HL-60 (cell line): ENCODE measurements around the gene MLST8.

Experiments used
- CTCF ChIP-seq: IDR thresholded peaks from one replicate; pipeline ENCODE4 v1.5.1; 2011; ENCODE audit warnings: low read length, control low read depth, inconsistent platforms; ENCODE audit not compliant: insufficient read depth
- GABPA ChIP-seq: IDR thresholded peaks from 2 replicates; pipeline ENCODE4 v1.6.1; 2012; ENCODE audit warnings: low read depth
- POLR2AphosphoS5 ChIP-seq: IDR thresholded peaks from 2 replicates; pipeline ENCODE4 v1.6.1; 2012; ENCODE audit warnings: low read depth
- SPI1 ChIP-seq: IDR thresholded peaks from 2 replicates; pipeline ENCODE4 v1.6.1; 2012; ENCODE audit warnings: low read depth, mild to moderate bottlenecking, borderline replicate concordance
- TF ChIP-seq, protein P1 (sequence below): IDR thresholded peaks from 2 replicates; pipeline ENCODE4 v1.6.1; 2012; ENCODE audit warnings: low read depth; ENCODE audit not compliant: insufficient replicate concordance

DNA sequence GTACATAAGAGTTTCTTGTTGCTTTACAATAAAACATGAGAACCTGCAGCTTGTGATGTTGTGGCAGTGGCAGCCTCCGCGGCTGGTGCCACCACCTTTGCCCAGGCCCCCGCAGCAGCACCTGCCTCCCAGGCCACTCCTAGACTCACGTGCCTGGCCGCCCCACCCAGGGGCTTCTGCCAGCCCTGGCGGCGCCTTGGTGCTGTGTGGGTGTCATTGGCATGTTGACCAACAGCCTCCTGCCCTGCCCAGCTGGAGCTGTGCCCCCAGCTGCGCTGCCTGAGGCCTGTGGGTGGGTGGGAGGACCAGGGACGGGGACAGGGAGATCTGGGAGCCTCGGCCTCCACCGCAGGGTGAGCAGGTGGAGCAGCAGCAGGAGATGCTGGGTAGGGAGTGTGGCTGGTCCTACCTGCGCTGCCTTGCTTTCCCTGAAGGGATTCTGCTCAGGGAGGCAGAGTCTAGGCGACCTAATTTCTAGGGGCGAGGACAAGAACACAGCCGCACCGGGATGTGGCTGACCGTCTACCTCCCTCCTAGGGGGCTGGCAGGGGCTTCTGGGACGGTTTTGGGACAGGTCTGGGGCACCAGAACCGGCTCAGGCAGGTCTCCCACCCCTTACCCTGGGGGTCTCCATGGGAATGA, 30.6 kb downstream of the MLST8 start:
- TF ChIP-seq POLR2AphosphoS5 (no peak), CTCF (no peak), SPI1 (no peak), GABPA (no peak)
- TF ChIP-seq, protein P1, sequence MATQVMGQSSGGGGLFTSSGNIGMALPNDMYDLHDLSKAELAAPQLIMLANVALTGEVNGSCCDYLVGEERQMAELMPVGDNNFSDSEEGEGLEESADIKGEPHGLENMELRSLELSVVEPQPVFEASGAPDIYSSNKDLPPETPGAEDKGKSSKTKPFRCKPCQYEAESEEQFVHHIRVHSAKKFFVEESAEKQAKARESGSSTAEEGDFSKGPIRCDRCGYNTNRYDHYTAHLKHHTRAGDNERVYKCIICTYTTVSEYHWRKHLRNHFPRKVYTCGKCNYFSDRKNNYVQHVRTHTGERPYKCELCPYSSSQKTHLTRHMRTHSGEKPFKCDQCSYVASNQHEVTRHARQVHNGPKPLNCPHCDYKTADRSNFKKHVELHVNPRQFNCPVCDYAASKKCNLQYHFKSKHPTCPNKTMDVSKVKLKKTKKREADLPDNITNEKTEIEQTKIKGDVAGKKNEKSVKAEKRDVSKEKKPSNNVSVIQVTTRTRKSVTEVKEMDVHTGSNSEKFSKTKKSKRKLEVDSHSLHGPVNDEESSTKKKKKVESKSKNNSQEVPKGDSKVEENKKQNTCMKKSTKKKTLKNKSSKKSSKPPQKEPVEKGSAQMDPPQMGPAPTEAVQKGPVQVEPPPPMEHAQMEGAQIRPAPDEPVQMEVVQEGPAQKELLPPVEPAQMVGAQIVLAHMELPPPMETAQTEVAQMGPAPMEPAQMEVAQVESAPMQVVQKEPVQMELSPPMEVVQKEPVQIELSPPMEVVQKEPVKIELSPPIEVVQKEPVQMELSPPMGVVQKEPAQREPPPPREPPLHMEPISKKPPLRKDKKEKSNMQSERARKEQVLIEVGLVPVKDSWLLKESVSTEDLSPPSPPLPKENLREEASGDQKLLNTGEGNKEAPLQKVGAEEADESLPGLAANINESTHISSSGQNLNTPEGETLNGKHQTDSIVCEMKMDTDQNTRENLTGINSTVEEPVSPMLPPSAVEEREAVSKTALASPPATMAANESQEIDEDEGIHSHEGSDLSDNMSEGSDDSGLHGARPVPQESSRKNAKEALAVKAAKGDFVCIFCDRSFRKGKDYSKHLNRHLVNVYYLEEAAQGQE: no peak
